Smooth muscle cell of the brain vasculature (primary cell): Measurements from ENCODE around the gene AIFM3.
"Not testable (repeated sequence)": the region's sequence is repeated elsewhere in the genome, so short reads cannot be mapped to it uniquely, and the experiment has no call there.

ENCODE experiments used
- DNase-seq: peaks from one replicate; pipeline ENCODE4 v3.0.0-alpha.2; 2012; ENCODE audit warnings: low read depth, low spot score

AIFM3 gene

GRCh38 chr22:20940904-20941385, 26.1 kb upstream of the AIFM3 start:
- DNase-seq = no peak

DNA sequence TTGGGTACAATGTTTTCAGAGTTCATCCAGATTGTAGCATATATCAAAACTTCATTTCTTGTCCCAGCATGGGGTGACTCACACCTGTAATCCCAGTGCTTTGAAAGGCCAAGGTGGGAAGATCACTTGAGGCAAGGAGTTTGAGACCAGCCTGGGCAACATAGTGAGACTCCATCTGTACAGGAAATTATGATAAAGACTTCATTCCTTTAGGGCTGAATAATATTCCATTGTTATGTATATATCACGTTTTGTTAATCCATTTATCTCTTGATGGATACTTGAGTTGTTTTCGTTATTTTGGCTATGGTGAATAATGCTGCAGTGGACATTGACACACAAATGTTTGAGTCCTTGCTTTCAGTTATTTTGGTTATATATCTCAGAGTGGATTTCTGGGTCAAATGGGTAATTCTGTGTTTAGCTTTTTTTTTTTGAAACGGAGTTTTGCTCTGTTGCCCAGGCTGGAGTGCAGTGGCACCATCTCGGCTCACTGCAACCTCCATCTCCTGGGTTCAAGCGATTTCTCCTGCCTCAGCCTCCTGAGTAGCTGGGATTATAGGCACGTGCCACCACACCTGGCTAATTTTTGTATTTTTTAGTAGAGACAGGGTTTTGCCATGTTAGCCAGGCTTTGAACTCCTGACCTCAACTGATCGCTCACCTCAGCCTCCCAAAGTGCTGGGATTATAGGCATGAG, 24.7 kb upstream of the AIFM3 start:
- DNase-seq = not testable (repeated sequence)

GRCh38 chr22:20943104-20943933, 23.7 kb upstream of the AIFM3 start:
- DNase-seq = no peak

DNA sequence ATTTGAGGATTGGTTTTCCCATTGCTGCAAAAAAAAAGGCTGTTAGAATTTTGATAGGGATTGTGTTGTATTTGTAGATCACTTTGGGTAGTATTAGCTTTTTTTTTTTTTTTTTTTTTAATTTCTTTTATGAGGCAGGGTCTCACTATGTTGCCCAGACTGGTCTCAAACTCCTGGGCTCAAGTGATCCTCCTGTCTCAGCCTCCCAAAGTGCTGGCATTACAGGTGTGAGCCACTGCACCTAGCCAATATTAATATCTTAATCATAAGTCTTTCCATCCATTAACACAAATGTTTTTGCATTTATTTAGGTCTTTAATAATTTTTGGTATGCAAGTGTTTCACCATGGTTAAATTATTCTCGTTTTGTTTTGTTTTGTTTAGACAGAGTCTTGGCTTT, 23.0 kb upstream of the AIFM3 start:
- no peak for DNase-seq

- DNase-seq = no peak
These were observed 21.5 kb upstream of the AIFM3 start for GRCh38 chr22:20945578-20945934.

DNA sequence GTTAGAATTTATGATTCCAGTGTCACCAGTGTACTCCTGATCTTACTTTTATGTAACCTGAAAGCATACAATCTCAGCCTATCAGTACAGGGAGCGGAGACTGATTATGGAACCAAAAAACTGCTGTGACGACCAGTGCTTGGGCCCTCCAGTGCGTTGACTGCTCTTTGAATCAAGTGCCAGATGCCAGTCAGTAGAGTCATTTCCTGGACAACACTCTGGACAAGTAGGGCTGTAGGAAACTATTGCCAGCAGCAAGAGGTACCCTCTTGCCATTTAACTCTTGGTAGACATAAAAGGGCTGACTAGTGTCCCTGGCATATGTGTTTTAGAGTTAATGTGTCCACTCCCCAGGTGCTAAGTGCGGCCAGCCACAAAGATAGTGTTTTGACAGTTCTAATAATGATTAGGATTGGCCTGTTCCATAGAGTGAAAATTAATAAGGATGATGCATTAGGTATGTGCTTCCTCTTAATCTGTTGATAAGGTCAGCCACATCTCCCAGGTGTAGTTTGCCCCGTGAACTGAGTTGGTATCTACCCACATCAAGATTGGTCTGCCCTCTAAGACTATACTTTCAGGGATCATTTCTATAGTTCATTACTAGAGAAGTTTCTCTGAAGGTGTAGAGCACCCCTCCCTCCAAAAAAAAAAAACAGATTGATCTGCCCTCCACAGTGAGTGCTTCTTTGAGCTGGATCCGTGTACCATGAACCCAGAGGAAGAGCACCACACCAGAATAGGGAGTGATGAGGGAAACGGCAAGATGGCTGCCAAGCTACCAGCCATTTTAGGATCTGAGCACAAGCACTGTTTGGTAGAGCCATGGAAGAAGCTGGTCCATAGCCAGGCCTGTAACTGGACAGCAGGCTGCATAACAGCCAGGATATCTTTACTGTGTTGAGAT, 20.7 kb upstream of the AIFM3 start:
- DNase-seq = no peak

DNA sequence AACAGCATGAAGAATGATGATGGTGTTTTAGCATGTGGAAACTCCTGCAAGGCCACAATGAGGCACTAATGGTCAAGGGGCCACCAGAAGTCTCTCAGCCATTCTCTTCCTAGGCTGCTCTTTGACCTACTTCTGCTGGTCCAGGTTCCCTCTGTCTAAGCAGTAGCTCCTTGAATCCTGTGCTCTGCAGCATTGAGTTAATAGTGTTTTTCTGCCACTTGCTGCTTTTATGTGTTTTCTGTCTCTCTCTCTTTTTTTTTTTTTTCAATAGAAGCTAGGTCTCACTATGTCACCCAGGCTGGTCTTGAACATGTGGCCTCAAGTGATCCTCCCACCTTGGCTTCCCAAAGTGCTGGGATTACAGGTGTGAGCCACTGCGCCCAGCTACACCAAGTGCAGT, 20.1 kb upstream of the AIFM3 start:
- DNase-seq = no peak

GRCh38 chr22:20948450-20948849, 18.6 kb upstream of the AIFM3 start:
- no peak for DNase-seq

- no peak for DNase-seq
These were observed 18.1 kb upstream of the AIFM3 start for GRCh38 chr22:20948989-20949388.

GRCh38 chr22:20949698-20950183, 17.3 kb upstream of the AIFM3 start:
- DNase-seq = no peak

- no peak for DNase-seq
These were observed 15.7 kb upstream of the AIFM3 start for GRCh38 chr22:20951151-20951931.

- no peak for DNase-seq
These were observed 15.1 kb upstream of the AIFM3 start for GRCh38 chr22:20951932-20952380.

DNA sequence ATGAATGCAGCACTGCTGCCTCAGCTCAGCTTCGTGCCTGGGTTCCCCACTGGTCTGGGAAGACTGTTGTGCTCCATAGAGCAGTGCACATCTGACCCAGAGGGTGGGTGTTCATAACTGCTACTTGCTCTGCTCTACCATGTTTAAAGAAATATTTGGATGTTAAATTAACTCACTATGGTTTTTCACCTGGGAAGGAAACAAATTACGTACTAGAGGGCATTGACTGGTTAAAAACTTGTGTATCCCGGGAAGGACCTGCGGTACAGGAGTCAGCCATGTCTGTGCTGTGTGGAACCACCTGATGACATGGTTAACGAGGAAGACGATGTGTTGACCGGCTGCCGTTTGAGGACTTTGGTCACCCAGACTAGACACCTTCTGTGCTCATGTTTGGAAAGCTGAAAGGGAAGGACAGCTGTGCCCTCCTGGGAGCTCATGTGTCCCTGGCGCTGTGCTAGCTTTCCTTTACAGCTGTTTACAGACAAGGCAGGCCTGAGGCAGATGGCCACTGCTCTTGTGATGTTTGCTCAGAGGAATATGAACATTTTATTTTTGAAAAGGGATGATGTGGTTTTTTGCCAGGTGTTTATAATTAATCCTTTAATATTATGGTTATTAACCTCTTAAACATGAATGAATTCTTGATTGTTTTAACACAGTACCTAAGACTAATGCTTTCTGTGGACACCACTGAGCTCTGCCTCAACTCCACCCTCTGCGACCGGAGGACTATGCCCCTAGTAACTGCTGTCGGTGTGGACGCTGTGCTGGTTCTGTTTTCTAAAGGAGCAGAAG, 14.3 kb upstream of the AIFM3 start:
- DNase-seq = no peak

DNA sequence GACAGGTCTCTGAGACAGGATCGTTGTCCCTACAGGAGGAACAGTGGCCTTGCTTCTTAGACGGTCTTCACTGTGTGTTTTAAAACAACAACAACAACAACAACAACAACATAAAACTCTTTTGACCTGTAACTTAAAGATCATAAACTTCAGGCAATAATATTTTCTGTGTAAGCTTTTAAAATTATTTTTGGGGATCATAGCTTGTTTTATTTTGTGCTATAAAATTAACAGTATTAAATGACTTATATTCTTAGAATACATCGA, 13.8 kb upstream of the AIFM3 start:
- DNase-seq = no peak

GRCh38 chr22:20953668-20954500, 13.2 kb upstream of the AIFM3 start:
- no peak for DNase-seq

DNA sequence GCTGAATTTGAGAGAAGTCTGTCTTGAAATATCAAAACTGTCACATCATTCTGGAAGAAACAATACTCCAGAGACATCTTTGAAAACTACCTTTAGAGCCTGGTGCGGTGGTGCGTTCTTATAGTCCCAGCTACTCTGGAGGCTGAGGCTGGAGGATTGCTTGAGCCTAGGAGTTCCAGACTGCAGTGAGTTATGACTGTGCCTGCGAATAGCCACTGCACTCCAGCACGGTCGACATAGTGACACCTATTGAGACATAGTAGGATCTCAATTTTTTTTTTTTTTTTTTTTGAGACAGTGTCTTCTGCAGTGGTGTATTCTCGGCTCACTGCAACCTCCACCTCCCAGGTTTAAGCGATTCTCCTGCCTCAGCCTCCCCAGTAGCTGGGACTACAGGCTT, 11.5 kb upstream of the AIFM3 start:
- no peak for DNase-seq

GRCh38 chr22:20956258-20957101, 10.6 kb upstream of the AIFM3 start:
- no peak for DNase-seq

GRCh38 chr22:20957102-20957682, 9.9 kb upstream of the AIFM3 start:
- no peak for DNase-seq
